Mononuclear cell (primary cell): ENCODE results near the gene SEMA3C. TPM values are rescaled to one million over a fixed set of nuclear protein-coding genes. Genes with fewer than 3 reads are reported as not detected.

ENCODE experiments used
- H3K27me3 ChIP-seq: 2 replicates; pipeline ENCODE4 v1.6.0; 2011; ENCODE audit warnings: low read length, control low read depth; ENCODE audit not compliant: insufficient read depth
- H3K4me1 ChIP-seq: 2 replicates; pipeline ENCODE4 v1.5.1; 2011; ENCODE audit warnings: mild to moderate bottlenecking, low read length, control low read depth; ENCODE audit not compliant: insufficient read depth
- H3K4me3 ChIP-seq: 2 replicates; pipeline ENCODE4 v1.5.1; 2011; ENCODE audit warnings: mild to moderate bottlenecking, low read length, moderate library complexity
- H3K9me3 ChIP-seq: 2 replicates; pipeline ENCODE4 v1.5.1; 2011; ENCODE audit warnings: low read depth, mild to moderate bottlenecking, control low read depth, low read length
- total RNA-seq: library from RNA; depleted of rRNA; stranded (reverse); fragments of >200 nt; gene quantifications from one replicate; pipeline ENCODE4 v1.2.3, GENCODE V29; 2012

The SEMA3C gene
- total RNA-seq, 1 donor: 9.7 TPM

- H3K27me3 ChIP-seq: no peaks in the 10 kb centered on the region
- no peak overlapping the region for H3K4me3 ChIP-seq
- H3K4me1 ChIP-seq: no peaks in the 10 kb centered on the region
- H3K9me3 ChIP-seq: no peaks in the 10 kb centered on the region
Observed at GRCh38 chr7:80859272-80859970, 59.4 kb downstream of the SEMA3C start.

- Histone ChIP-seq H3K4me1 (no peaks in the 10 kb centered on the region), H3K27me3 (no peaks in the 10 kb centered on the region), H3K9me3 (no peaks in the 10 kb centered on the region), H3K4me3 (no peak overlapping the region)
Observed at GRCh38 chr7:80858141-80858903, 60.5 kb downstream of the SEMA3C start.

- H3K4me1 ChIP-seq: no peaks in the 10 kb centered on the region
- no peaks in the 10 kb centered on the region for H3K27me3 ChIP-seq
- no peak overlapping the region for H3K4me3 ChIP-seq
- H3K9me3 ChIP-seq: no peaks in the 10 kb centered on the region
Observed at GRCh38 chr7:80856769-80857168, 62.1 kb downstream of the SEMA3C start.

GRCh38 chr7:80851896-80852476 is 66.9 kb downstream of the SEMA3C start:
- Histone ChIP-seq H3K4me3 (no peak overlapping the region), H3K4me1 (no peaks in the 10 kb centered on the region), H3K9me3 (no peaks in the 10 kb centered on the region), H3K27me3 (no peaks in the 10 kb centered on the region)

GRCh38 chr7:80848841-80849240 is 70.0 kb downstream of the SEMA3C start:
- Histone ChIP-seq H3K9me3 (no peaks in the 10 kb centered on the region), H3K27me3 (no peaks in the 10 kb centered on the region), H3K4me1 (no peaks in the 10 kb centered on the region), H3K4me3 (no peak overlapping the region)

- Histone ChIP-seq H3K4me1 (no peaks in the 10 kb centered on the region), H3K9me3 (no peaks in the 10 kb centered on the region), H3K4me3 (no peak overlapping the region)
Observed at GRCh38 chr7:80847895-80848294, 71.0 kb downstream of the SEMA3C start.

GRCh38 chr7:80847027-80847426 is 71.8 kb downstream of the SEMA3C start:
- H3K9me3 ChIP-seq: no peaks in the 10 kb centered on the region
- H3K27me3 ChIP-seq: no peaks in the 10 kb centered on the region

More at GRCh38 chr7:80847895-80848294, 71.0 kb downstream of the SEMA3C start:
- H3K27me3 ChIP-seq: no peaks in the 10 kb centered on the region

GRCh38 chr7:80844916-80845315 is 73.9 kb downstream of the SEMA3C start:
- H3K9me3 ChIP-seq: no peaks in the 10 kb centered on the region
- H3K4me3 ChIP-seq: no peak overlapping the region
- peaks cover 5% of the 10 kb centered on the region for H3K4me1 ChIP-seq
- H3K27me3 ChIP-seq: no peaks in the 10 kb centered on the region

More at GRCh38 chr7:80847027-80847426, 71.8 kb downstream of the SEMA3C start:
- peaks cover 2% of the 10 kb centered on the region for H3K4me1 ChIP-seq
- no peak overlapping the region for H3K4me3 ChIP-seq

- Histone ChIP-seq H3K4me1 (peaks cover 5% of the 10 kb centered on the region), H3K4me3 (no peak overlapping the region), H3K27me3 (no peaks in the 10 kb centered on the region), H3K9me3 (no peaks in the 10 kb centered on the region)
Observed at GRCh38 chr7:80843018-80843677, 75.7 kb downstream of the SEMA3C start.

GRCh38 chr7:80842022-80842790 is 76.6 kb downstream of the SEMA3C start:
- Histone ChIP-seq H3K4me3 (no peak overlapping the region), H3K4me1 (peaks cover 5% of the 10 kb centered on the region), H3K27me3 (no peaks in the 10 kb centered on the region), H3K9me3 (no peaks in the 10 kb centered on the region)

GRCh38 chr7:80841423-80841955 is 77.4 kb downstream of the SEMA3C start:
- H3K4me3 ChIP-seq: no peak overlapping the region
- no peaks in the 10 kb centered on the region for H3K9me3 ChIP-seq
- H3K4me1 ChIP-seq: peaks cover 5% of the 10 kb centered on the region
- no peaks in the 10 kb centered on the region for H3K27me3 ChIP-seq

- H3K4me1 ChIP-seq: peaks cover 5% of the 10 kb centered on the region
- H3K9me3 ChIP-seq: no peaks in the 10 kb centered on the region
Observed at GRCh38 chr7:80840681-80841080, 78.2 kb downstream of the SEMA3C start.

GRCh38 chr7:80839855-80840254 is 79.0 kb downstream of the SEMA3C start:
- H3K9me3 ChIP-seq: no peaks in the 10 kb centered on the region
- H3K4me3 ChIP-seq: no peak overlapping the region
- H3K27me3 ChIP-seq: no peaks in the 10 kb centered on the region
- peaks cover 5% of the 10 kb centered on the region for H3K4me1 ChIP-seq

More at GRCh38 chr7:80840681-80841080, 78.2 kb downstream of the SEMA3C start:
- Histone ChIP-seq H3K4me3 (no peak overlapping the region), H3K27me3 (no peaks in the 10 kb centered on the region)

GRCh38 chr7:80838643-80839042 is 80.2 kb downstream of the SEMA3C start:
- Histone ChIP-seq H3K9me3 (no peaks in the 10 kb centered on the region), H3K4me1 (peaks cover 5% of the 10 kb centered on the region), H3K4me3 (no peak overlapping the region), H3K27me3 (no peaks in the 10 kb centered on the region)
